Ovary (tissue), 9 donors: ENCODE data around the gene TBC1D8. TPM values are rescaled to one million over a fixed set of nuclear protein-coding genes. Genes with fewer than 3 reads are reported as not detected.

Source experiments
- DNase-seq, 5 donors: peaks; one replicate each; pipeline ENCODE4 v3.0.0-alpha.2; 2019 to 2020
- H3K27ac ChIP-seq, 2 donors: fragments of 200-600 bp; one replicate each; pipeline versions ENCODE4 v1.5.1 to v1.8.0; 2019 to 2022
- H3K27me3 ChIP-seq: fragments of 200-600 bp; one replicate; pipeline ENCODE4 v1.8.0; 2022
- H3K36me3 ChIP-seq: fragments of 200-600 bp; sonication (generic); one replicate; pipeline ENCODE4 v1.5.1; 2019
- H3K4me1 ChIP-seq: one replicate; pipeline ENCODE4 v1.8.1; 2013; ENCODE audit warnings: mild to moderate bottlenecking, moderate library complexity; ENCODE audit not compliant: insufficient read depth
- H3K4me3 ChIP-seq: fragments of 200-600 bp; sonication (generic); one replicate; pipeline ENCODE4 v1.5.1; 2017
- H3K9me3 ChIP-seq, 2 donors: fragments of 200-600 bp in 1 of 2; sonication (generic) in 1 of 2; one replicate each; pipeline versions ENCODE4 v1.5.1 to v1.8.1; 2013 to 2019; ENCODE audit warnings: mild to moderate bottlenecking in 1 of 2, moderate library complexity in 1 of 2
- EP300 ChIP-seq: sonication (generic); formaldehyde crosslinking; IDR thresholded peaks from one replicate; pipeline ENCODE4 v1.6.1; 2017; ENCODE audit warnings: antibody characterized with exemption
- POLR2A ChIP-seq: fragments of 450-650 bp; IDR thresholded peaks from one replicate; pipeline ENCODE4 v1.6.1; 2017; ENCODE audit warnings: antibody characterized with exemption, mild to moderate bottlenecking, moderate library complexity
- WGBS, 3 donors: extraction: QIAGEN DNeasy Blood & Tissue Kit in 1 of 3; methylation state at CpG; one replicate each; pipeline versions ENCODE4 v1.1.5 to v1.1.7; 2013 to 2017; 5-methylcytosine and 5-hydroxymethylcytosine counted together
- intact Hi-C, 4 donors: fragments of 100-400 bp; cut with DNase I; formaldehyde crosslinking; loops; one replicate each; pipeline versions ENCODE4 v1.11.0 to v1.15.1; 2022 to 2023
- polyA plus RNA-seq, 2 donors: library from polyadenylated mRNA; stranded (reverse); fragments of 200-250 nt in 1 of 2; fragments of 350-450 nt in 1 of 2; fragmentation: Illumina TruSeq in 1 of 2; extraction: RNeasy Lipid Tissue Mini Kit (QIAGEN cat#74804) in 1 of 2; gene quantifications; one replicate each; pipeline ENCODE4 v1.2.3, GENCODE V29; 2013 to 2014
- total RNA-seq, 7 donors: library from RNA; depleted of rRNA in 2 of 7; stranded (reverse); fragments of >200 nt in 2 of 7; fragmentation: NEBNext Ultra II Directional in 3 of 7; extraction: Animal tissue kit (Norgen Biotek cat#: 25700) in 3 of 7; gene quantifications; one replicate each; pipeline versions ENCODE4 v1.1.0 to v1.2.4, GENCODE V29; 2016 to 2023
- TF ChIP-seq, protein P1 (sequence below), 3 donors: fragments of 450-650 bp in 2 of 3; fragments of 200-600 bp in 1 of 3; IDR thresholded peaks; one replicate each; pipeline versions ENCODE4 v1.5.1 to v1.8.0; 2016 to 2022; ENCODE audit warnings: antibody characterized with exemption in 3 of 3, mild to moderate bottlenecking in 1 of 3
- donor health status: DM: no; HTN: no; CAD: no; lungs with moderate emphysema.
- donor health status: DM: no; HTN: no; CAD: no.
- donor health status: Bipolar disorder and iron deficiency.
- donor health status: DM: yes; HTN: yes; CAD: no.
- donor health status: DM: no; HTN: no; CAD: no.
- donor health status: DM: yes; HTN: yes; CAD: no.

The TBC1D8 gene
- total and polyA plus RNA-seq, 9 donors = 10.8 to 44.6 (median 15.6) TPM

DNA sequence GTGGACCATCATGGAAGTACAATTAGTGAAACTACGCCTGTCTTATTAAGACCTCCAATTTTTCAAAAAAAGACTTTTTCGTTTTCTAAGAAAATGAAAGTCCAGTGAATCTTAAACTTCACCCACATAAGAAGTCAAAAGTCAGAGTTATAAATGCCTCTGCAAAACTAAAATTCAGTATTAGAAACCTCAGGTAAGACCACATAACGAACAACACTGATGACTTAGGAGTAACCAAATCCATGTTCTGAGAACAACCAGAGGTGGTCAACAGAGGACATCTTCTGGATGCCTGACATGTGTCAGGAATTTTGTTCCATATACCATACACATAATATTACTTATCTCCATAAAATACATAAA is 86.7 kb downstream of the TBC1D8 start:
- H3K36me3 ChIP-seq = no peaks in the 10 kb centered on the region
- H3K4me1 ChIP-seq = peaks cover 1% of the 10 kb centered on the region
- H3K27me3 ChIP-seq = no peaks in the 10 kb centered on the region
- no peaks in the 10 kb centered on the region for H3K9me3 ChIP-seq
- TF ChIP-seq POLR2A (no peak), EP300 (no peak)
- TF ChIP-seq, protein P1, sequence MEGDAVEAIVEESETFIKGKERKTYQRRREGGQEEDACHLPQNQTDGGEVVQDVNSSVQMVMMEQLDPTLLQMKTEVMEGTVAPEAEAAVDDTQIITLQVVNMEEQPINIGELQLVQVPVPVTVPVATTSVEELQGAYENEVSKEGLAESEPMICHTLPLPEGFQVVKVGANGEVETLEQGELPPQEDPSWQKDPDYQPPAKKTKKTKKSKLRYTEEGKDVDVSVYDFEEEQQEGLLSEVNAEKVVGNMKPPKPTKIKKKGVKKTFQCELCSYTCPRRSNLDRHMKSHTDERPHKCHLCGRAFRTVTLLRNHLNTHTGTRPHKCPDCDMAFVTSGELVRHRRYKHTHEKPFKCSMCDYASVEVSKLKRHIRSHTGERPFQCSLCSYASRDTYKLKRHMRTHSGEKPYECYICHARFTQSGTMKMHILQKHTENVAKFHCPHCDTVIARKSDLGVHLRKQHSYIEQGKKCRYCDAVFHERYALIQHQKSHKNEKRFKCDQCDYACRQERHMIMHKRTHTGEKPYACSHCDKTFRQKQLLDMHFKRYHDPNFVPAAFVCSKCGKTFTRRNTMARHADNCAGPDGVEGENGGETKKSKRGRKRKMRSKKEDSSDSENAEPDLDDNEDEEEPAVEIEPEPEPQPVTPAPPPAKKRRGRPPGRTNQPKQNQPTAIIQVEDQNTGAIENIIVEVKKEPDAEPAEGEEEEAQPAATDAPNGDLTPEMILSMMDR (IDR thresholded peaks at IDR 0.05) = no peak
- H3K27ac ChIP-seq = no peak overlapping the region
- intact Hi-C loops = no loop called here
- WGBS, 3 donors = 94 to 97% (median 96%) methylated on average over 3 of the region's 3 CpGs
- no peak overlapping the region for H3K4me3 ChIP-seq
- DNase-seq = no peak

DNA sequence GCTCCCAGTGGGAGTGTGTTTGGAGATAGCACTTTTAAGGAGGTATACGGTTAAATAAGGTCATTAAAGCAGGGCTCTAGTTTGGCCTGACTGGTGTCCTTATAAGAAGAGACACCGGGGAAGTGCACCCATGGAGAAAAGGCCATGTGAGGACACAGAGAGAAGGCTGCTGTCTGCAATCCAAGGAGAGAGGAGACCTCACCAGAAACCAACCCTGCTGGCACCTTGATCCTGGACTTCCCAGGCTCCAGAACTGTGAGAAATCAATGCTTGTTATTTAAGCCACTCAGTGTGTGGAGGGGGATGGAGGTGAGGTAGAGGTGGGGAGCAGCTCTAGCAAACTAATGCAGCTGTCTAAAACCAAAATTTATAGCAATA is 87.1 kb downstream of the TBC1D8 start:
- H3K4me1 ChIP-seq = peaks cover 1% of the 10 kb centered on the region
- no peak for DNase-seq
- no peaks in the 10 kb centered on the region for H3K36me3 ChIP-seq
- intact Hi-C loops = no loop called here
- no peak overlapping the region for H3K4me3 ChIP-seq
- WGBS, 3 donors = 66 to 73% (median 71%) methylated on average over 2 of the region's 2 CpGs
- no peak for TF ChIP-seq POLR2A
- no peak for TF ChIP-seq EP300
- TF ChIP-seq, protein P1 (IDR thresholded peaks at IDR 0.05) = no peak
- H3K27me3 ChIP-seq = no peaks in the 10 kb centered on the region
- no peak overlapping the region for H3K27ac ChIP-seq
- H3K9me3 ChIP-seq = no peaks in the 10 kb centered on the region

DNA sequence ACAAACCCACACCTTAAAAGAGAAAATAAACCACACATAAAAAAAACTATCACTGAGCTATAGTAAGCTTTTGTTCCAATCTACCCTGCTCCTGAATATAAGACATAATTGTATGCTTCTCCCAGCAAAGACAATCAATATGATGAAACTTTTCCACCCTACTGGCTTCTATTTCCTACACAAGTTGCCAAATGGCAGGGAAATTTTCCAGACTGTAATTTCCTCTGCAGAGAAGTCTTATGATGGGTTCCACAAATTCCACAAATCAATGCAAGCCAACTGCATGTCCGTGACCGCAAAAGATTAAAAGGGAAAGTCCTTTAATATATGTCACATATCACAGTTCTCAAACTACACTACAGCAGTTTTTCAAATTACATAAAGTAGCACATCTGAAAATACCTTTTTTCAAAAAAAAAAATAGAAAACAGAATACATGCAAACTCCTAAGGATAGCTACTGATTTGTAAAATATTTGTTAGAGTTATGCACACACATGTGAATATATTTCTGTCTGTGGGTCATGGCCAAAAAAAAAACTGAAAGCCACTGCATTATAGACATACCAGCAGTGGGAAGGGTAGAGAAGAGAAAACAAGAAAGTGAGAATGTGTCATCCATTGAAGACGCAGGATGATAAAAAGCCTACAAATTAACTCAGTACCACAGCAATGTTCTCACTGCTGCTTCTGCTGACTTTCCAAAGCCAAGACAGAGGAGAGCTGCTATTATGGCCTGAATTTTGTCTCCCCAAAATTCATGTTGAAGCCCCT is 87.6 kb downstream of the TBC1D8 start:
- Histone ChIP-seq H3K27me3 (no peaks in the 10 kb centered on the region), H3K36me3 (no peaks in the 10 kb centered on the region), H3K4me3 (no peak overlapping the region), H3K9me3 (no peaks in the 10 kb centered on the region), H3K27ac (no peak overlapping the region), H3K4me1 (peaks cover 1% of the 10 kb centered on the region)
- intact Hi-C loops = no loop called here
- no peak for DNase-seq
- TF ChIP-seq, protein P1 (IDR thresholded peaks at IDR 0.05) = no peak
- TF ChIP-seq EP300 (no peak), POLR2A (no peak)
- WGBS, 3 donors = 14 to 21% (median 18%) methylated on average over 3 of the region's 3 CpGs

DNA sequence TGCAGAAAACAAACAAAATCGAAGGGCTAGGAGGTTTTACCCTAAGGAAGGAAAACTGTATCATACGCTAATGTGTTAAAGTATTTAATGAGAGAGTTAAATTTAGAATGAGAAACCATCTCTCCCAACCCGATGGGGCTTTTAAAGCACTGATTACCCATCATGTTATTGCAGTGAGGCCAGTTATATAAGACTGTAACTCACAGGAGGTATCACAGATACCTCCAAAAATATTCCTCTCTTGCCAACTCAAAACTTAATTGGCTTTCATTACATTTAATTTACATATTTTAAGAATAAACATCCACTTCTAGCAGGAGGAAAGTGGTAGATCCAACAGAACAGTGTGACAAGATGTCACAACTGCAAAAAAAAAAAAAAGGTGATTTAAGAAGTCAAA is 92.8 kb downstream of the TBC1D8 start:
- Histone ChIP-seq H3K27me3 (no peaks in the 10 kb centered on the region), H3K36me3 (no peaks in the 10 kb centered on the region), H3K9me3 (no peaks in the 10 kb centered on the region), H3K4me1 (peaks cover 1% of the 10 kb centered on the region), H3K4me3 (no peak overlapping the region), H3K27ac (no peak overlapping the region)
- intact Hi-C loops = no loop called here
- TF ChIP-seq, protein P1 (IDR thresholded peaks at IDR 0.05) = no peak
- TF ChIP-seq POLR2A (no peak), EP300 (no peak)
- WGBS, 3 donors = 71 to 75% (median 71%) methylated on average over 3 of the region's 3 CpGs
- no peak for DNase-seq
